ENCODE results near the gene CIAO2B.
"Not testable (repeated sequence)": the region's sequence is repeated elsewhere in the genome, so short reads cannot be mapped to it uniquely, and the experiment has no call there.

CIAO2B gene

GRCh38 chr16:66934138-66934838, at the start of gene CIAO2B:
Gene CIAO2B (minus strand): TSS chr16:66934402. CDS start chr16:66934364, 38 bp downstream.
- intact Hi-C loops (cut with micrococcal nuclease), result no loop called here
- H3K36me3 Mint-ChIP-seq (ENCODE audit: low read depth), result peaks cover 78% of the 10 kb centered on the region
- H3K4me3 Mint-ChIP-seq, result peak within 1 kb of the TSS; percentile 97
- H3K27ac Mint-ChIP-seq, result peak within 1 kb of the TSS; percentile 94
- no peaks in the 10 kb centered on the region for H3K9me3 Mint-ChIP-seq
- no peaks in the 10 kb centered on the region for H3K27me3 Mint-ChIP-seq
- H3K4me1 Mint-ChIP-seq (ENCODE audit: low read depth), result peaks cover 56% of the 10 kb centered on the region

- H3K27ac Mint-ChIP-seq, result no peak overlapping the region
- H3K27me3 Mint-ChIP-seq, result peaks cover 5% of the 10 kb centered on the region
- intact Hi-C loops (cut with micrococcal nuclease), result no loop called here
- H3K4me1 Mint-ChIP-seq (ENCODE audit: low read depth), result peaks cover 31% of the 10 kb centered on the region
- H3K4me3 Mint-ChIP-seq, result no peak overlapping the region
- no peaks in the 10 kb centered on the region for H3K9me3 Mint-ChIP-seq
- H3K36me3 Mint-ChIP-seq (ENCODE audit: low read depth), result no peaks in the 10 kb centered on the region
Observed at GRCh38 chr16:66983033-66983432, 48.8 kb upstream of the CIAO2B start.

- Mint-ChIP-seq H3K9me3 (no peaks in the 10 kb centered on the region), H3K36me3 (ENCODE audit: low read depth) (no peaks in the 10 kb centered on the region), H3K4me1 (ENCODE audit: low read depth) (peaks cover 37% of the 10 kb centered on the region), H3K4me3 (no peak overlapping the region), H3K27me3 (peaks cover 30% of the 10 kb centered on the region), H3K27ac (peak overlapping the region; percentile 75)
- intact Hi-C loops (cut with micrococcal nuclease), result loop anchor here (1.0 kb wide), 1 partner anchor 39 kb away; no protein-coding TSS in a partner anchor
Observed at GRCh38 chr16:66979011-66979717, 45.0 kb upstream of the CIAO2B start.

GRCh38 chr16:66977341-66978113, 43.3 kb upstream of the CIAO2B start:
- Mint-ChIP-seq H3K27me3 (peaks cover 32% of the 10 kb centered on the region), H3K9me3 (no peaks in the 10 kb centered on the region), H3K27ac (no peak overlapping the region), H3K4me1 (ENCODE audit: low read depth) (peaks cover 34% of the 10 kb centered on the region), H3K36me3 (ENCODE audit: low read depth) (no peaks in the 10 kb centered on the region), H3K4me3 (no peak overlapping the region)
- intact Hi-C loops (cut with micrococcal nuclease), result loop anchor here (1.0 kb wide), 2 partner anchors 178 to 208 kb away; no protein-coding TSS in a partner anchor

- peaks cover 32% of the 10 kb centered on the region for H3K27me3 Mint-ChIP-seq
- intact Hi-C loops (cut with micrococcal nuclease), result loop anchor here (1.0 kb wide), 2 partner anchors 179 to 209 kb away; no protein-coding TSS in a partner anchor
- no peaks in the 10 kb centered on the region for H3K9me3 Mint-ChIP-seq
- peaks cover 26% of the 10 kb centered on the region for H3K4me1 Mint-ChIP-seq (ENCODE audit: low read depth)
- no peaks in the 10 kb centered on the region for H3K36me3 Mint-ChIP-seq (ENCODE audit: low read depth)
- no peak overlapping the region for H3K4me3 Mint-ChIP-seq
- no peak overlapping the region for H3K27ac Mint-ChIP-seq
Observed at GRCh38 chr16:66976746-66977145, 42.5 kb upstream of the CIAO2B start.

- H3K36me3 Mint-ChIP-seq (ENCODE audit: low read depth), result no peaks in the 10 kb centered on the region
- intact Hi-C loops (cut with micrococcal nuclease), result no loop called here
Observed at GRCh38 chr16:66975302-66975893, 41.2 kb upstream of the CIAO2B start.

GRCh38 chr16:66974932-66975246, 40.7 kb upstream of the CIAO2B start:
- peaks cover 31% of the 10 kb centered on the region for H3K27me3 Mint-ChIP-seq
- H3K4me3 Mint-ChIP-seq; H3K27ac Mint-ChIP-seq; H3K9me3 Mint-ChIP-seq; intact Hi-C loops (cut with micrococcal nuclease); H3K36me3 Mint-ChIP-seq (ENCODE audit: low read depth): not testable (repeated sequence)
- peaks cover 20% of the 10 kb centered on the region for H3K4me1 Mint-ChIP-seq (ENCODE audit: low read depth)

More at GRCh38 chr16:66975302-66975893, 41.2 kb upstream of the CIAO2B start:
- Mint-ChIP-seq H3K4me3 (no peak overlapping the region), H3K4me1 (ENCODE audit: low read depth) (peaks cover 22% of the 10 kb centered on the region), H3K27me3 (peaks cover 32% of the 10 kb centered on the region), H3K9me3 (no peaks in the 10 kb centered on the region), H3K27ac (no peak overlapping the region)

- H3K27ac Mint-ChIP-seq; H3K4me3 Mint-ChIP-seq; intact Hi-C loops (cut with micrococcal nuclease); H3K36me3 Mint-ChIP-seq (ENCODE audit: low read depth); H3K9me3 Mint-ChIP-seq: not testable (repeated sequence)
- peaks cover 15% of the 10 kb centered on the region for H3K4me1 Mint-ChIP-seq (ENCODE audit: low read depth)
- H3K27me3 Mint-ChIP-seq, result peaks cover 31% of the 10 kb centered on the region
Observed at GRCh38 chr16:66974156-66974931, 40.1 kb upstream of the CIAO2B start.

- Mint-ChIP-seq H3K36me3 (ENCODE audit: low read depth) (no peaks in the 10 kb centered on the region), H3K27me3 (peaks cover 31% of the 10 kb centered on the region), H3K4me1 (ENCODE audit: low read depth) (peaks cover 9% of the 10 kb centered on the region), H3K4me3 (no peak overlapping the region), H3K9me3 (no peaks in the 10 kb centered on the region), H3K27ac (no peak overlapping the region)
- intact Hi-C loops (cut with micrococcal nuclease), result no loop called here
Observed at GRCh38 chr16:66973716-66974115, 39.5 kb upstream of the CIAO2B start.

GRCh38 chr16:66972983-66973382, 38.8 kb upstream of the CIAO2B start:
- intact Hi-C loops (cut with micrococcal nuclease), result no loop called here
- H3K4me1 Mint-ChIP-seq (ENCODE audit: low read depth), result peaks cover 5% of the 10 kb centered on the region
- H3K27me3 Mint-ChIP-seq, result peaks cover 31% of the 10 kb centered on the region
- H3K36me3 Mint-ChIP-seq (ENCODE audit: low read depth), result no peaks in the 10 kb centered on the region
- no peak overlapping the region for H3K4me3 Mint-ChIP-seq
- H3K27ac Mint-ChIP-seq, result no peak overlapping the region
- no peaks in the 10 kb centered on the region for H3K9me3 Mint-ChIP-seq

GRCh38 chr16:66970775-66971720, 36.8 kb upstream of the CIAO2B start:
- Mint-ChIP-seq H3K4me3 (no peak overlapping the region), H3K27me3 (peaks cover 24% of the 10 kb centered on the region), H3K27ac (no peak overlapping the region), H3K9me3 (no peaks in the 10 kb centered on the region), H3K4me1 (ENCODE audit: low read depth) (no peaks in the 10 kb centered on the region), H3K36me3 (ENCODE audit: low read depth) (no peaks in the 10 kb centered on the region)
- intact Hi-C loops (cut with micrococcal nuclease), result no loop called here

- Mint-ChIP-seq H3K4me3 (no peak overlapping the region), H3K27ac (no peak overlapping the region), H3K27me3 (peaks cover 18% of the 10 kb centered on the region), H3K36me3 (ENCODE audit: low read depth) (no peaks in the 10 kb centered on the region), H3K4me1 (ENCODE audit: low read depth) (no peaks in the 10 kb centered on the region), H3K9me3 (no peaks in the 10 kb centered on the region)
- intact Hi-C loops (cut with micrococcal nuclease), result no loop called here
Observed at GRCh38 chr16:66968847-66969246, 34.6 kb upstream of the CIAO2B start.
